ENCODE results near the gene ARID2.

ARID2 gene

GRCh38 chr12:45833401-45833800 lies 103.9 kb downstream of the ARID2 start:
- Histone ChIP-seq H3K9me3 (ENCODE audit: low read length) (no peaks in the 10 kb centered on the region), H3K36me3 (ENCODE audit: insufficient read depth, low read length) (peaks cover 38% of the 10 kb centered on the region), H3K9ac (ENCODE audit: low read length) (no peak overlapping the region), H3K27ac (ENCODE audit: low read depth, low read length, poor library complexity, severe bottlenecking) (no peak overlapping the region), H3K79me2 (ENCODE audit: insufficient read depth, low read length) (no peaks in the 10 kb centered on the region), H3K4me3 (ENCODE audit: low read depth, low read length, poor library complexity, severe bottlenecking) (no peak overlapping the region), H3F3A (ENCODE audit: insufficient read depth, low read length) (no peaks in the 10 kb centered on the region), H2AFZ (ENCODE audit: low read length) (no peak overlapping the region), H4K20me1 (ENCODE audit: insufficient read depth, low read length) (no peaks in the 10 kb centered on the region), H3K4me2 (ENCODE audit: low read length) (no peak overlapping the region), H3K27me3 (ENCODE audit: insufficient read depth, low read length) (no peaks in the 10 kb centered on the region), H3K9me2 (ENCODE audit: low read depth, low read length) (no peaks in the 10 kb centered on the region), H3K4me1 (ENCODE audit: insufficient read depth, low read length, severe bottlenecking) (no peaks in the 10 kb centered on the region)
- TF ChIP-seq EZH2 (IDR thresholded peaks at IDR 0.05; ENCODE audit: borderline replicate concordance, low read length) = no peak
- no peak for TF ChIP-seq CTCF (IDR thresholded peaks at IDR 0.05; ENCODE audit: low read length)

- peaks cover 46% of the 10 kb centered on the region for H3K36me3 ChIP-seq (ENCODE audit: insufficient read depth, low read length)
- no peaks in the 10 kb centered on the region for H3F3A ChIP-seq (ENCODE audit: insufficient read depth, low read length)
These were observed 105.3 kb downstream of the ARID2 start for GRCh38 chr12:45834809-45835208.

GRCh38 chr12:45839917-45840316 lies 110.4 kb downstream of the ARID2 start:
- H3K9me2 ChIP-seq (ENCODE audit: low read depth, low read length) = no peaks in the 10 kb centered on the region
- no peak overlapping the region for H3K4me2 ChIP-seq (ENCODE audit: low read length)
- H3K9ac ChIP-seq (ENCODE audit: low read length) = no peak overlapping the region
- no peak overlapping the region for H3K27ac ChIP-seq (ENCODE audit: low read depth, low read length, poor library complexity, severe bottlenecking)
- H3K79me2 ChIP-seq (ENCODE audit: insufficient read depth, low read length) = no peaks in the 10 kb centered on the region
- no peak overlapping the region for H2AFZ ChIP-seq (ENCODE audit: low read length)
- TF ChIP-seq EZH2 (IDR thresholded peaks at IDR 0.05; ENCODE audit: borderline replicate concordance, low read length) = no peak
- no peak for TF ChIP-seq CTCF (IDR thresholded peaks at IDR 0.05; ENCODE audit: low read length)
- no peaks in the 10 kb centered on the region for H3K4me1 ChIP-seq (ENCODE audit: insufficient read depth, low read length, severe bottlenecking)
- peaks cover 46% of the 10 kb centered on the region for H3K36me3 ChIP-seq (ENCODE audit: insufficient read depth, low read length)
- H3K9me3 ChIP-seq (ENCODE audit: low read length) = no peaks in the 10 kb centered on the region
- H3K27me3 ChIP-seq (ENCODE audit: insufficient read depth, low read length) = no peaks in the 10 kb centered on the region
- H4K20me1 ChIP-seq (ENCODE audit: insufficient read depth, low read length) = no peaks in the 10 kb centered on the region
- no peaks in the 10 kb centered on the region for H3F3A ChIP-seq (ENCODE audit: insufficient read depth, low read length)
- no peak overlapping the region for H3K4me3 ChIP-seq (ENCODE audit: low read depth, low read length, poor library complexity, severe bottlenecking)

More at GRCh38 chr12:45834809-45835208, 105.3 kb downstream of the ARID2 start:
- no peaks in the 10 kb centered on the region for H3K9me3 ChIP-seq (ENCODE audit: low read length)
- H3K79me2 ChIP-seq (ENCODE audit: insufficient read depth, low read length) = no peaks in the 10 kb centered on the region
- TF ChIP-seq EZH2 (IDR thresholded peaks at IDR 0.05; ENCODE audit: borderline replicate concordance, low read length) (no peak), CTCF (IDR thresholded peaks at IDR 0.05; ENCODE audit: low read length) (no peak)
- H4K20me1 ChIP-seq (ENCODE audit: insufficient read depth, low read length) = no peaks in the 10 kb centered on the region
- H3K4me3 ChIP-seq (ENCODE audit: low read depth, low read length, poor library complexity, severe bottlenecking) = no peak overlapping the region
- no peak overlapping the region for H3K9ac ChIP-seq (ENCODE audit: low read length)
- no peak overlapping the region for H3K4me2 ChIP-seq (ENCODE audit: low read length)
- H2AFZ ChIP-seq (ENCODE audit: low read length) = no peak overlapping the region
- H3K27ac ChIP-seq (ENCODE audit: low read depth, low read length, poor library complexity, severe bottlenecking) = no peak overlapping the region
- no peaks in the 10 kb centered on the region for H3K4me1 ChIP-seq (ENCODE audit: insufficient read depth, low read length, severe bottlenecking)
- H3K9me2 ChIP-seq (ENCODE audit: low read depth, low read length) = no peaks in the 10 kb centered on the region
- H3K27me3 ChIP-seq (ENCODE audit: insufficient read depth, low read length) = no peaks in the 10 kb centered on the region

Measured in OCI-LY1 (cell line).